HepG2 (cell line): ENCODE measurements around the gene C1orf87. TPM values are rescaled to one million over a fixed set of nuclear protein-coding genes. Genes with fewer than 3 reads are reported as not detected.

ENCODE experiments used
- ATAC-seq: fragments of 200-7000 bp; cut with Tn5 transposase; 3 replicates; pipeline ENCODE4 v1.9.1; 2020; ENCODE audit warnings: mild to moderate bottlenecking, moderate library complexity
- BruUV-seq: library from RNA; stranded (reverse); fragments of 400-500 nt; replicated peaks from 2 replicates; lab custom pipeline; 2021; lab: Mats Ljungman, UMichigan
- CTCF ChIA-PET: fragments of 300-600 bp; formaldehyde crosslinking; extraction: SDS; loops from one replicate; lab custom pipeline; 2021; ENCODE audit warnings: low total read pairs, inconsistent platforms, low intra/inter-chr PET ratio; lab: Yijun Ruan, JAX
- POLR2A ChIA-PET: fragments of 350-600 bp; sonication (Branson Sonifier 250); formaldehyde crosslinking; loops from one replicate; lab custom pipeline; 2020; ENCODE audit warnings: antibody characterized with exemption, inconsistent platforms; lab: Yijun Ruan, JAX
- DNase-seq: peaks from one replicate; pipeline ENCODE4 v3.0.0-alpha.2; 2015; ENCODE audit warnings: low spot score
- FAIRE-seq: peaks from 3 replicates; lab custom pipeline; 2011; peaks lifted over from hg19 to GRCh38; lab: Jason Lieb, UNC
- H2AFZ ChIP-seq: one replicate; pipeline ENCODE4 v1.6.1; 2011; ENCODE audit warnings: low read length, inconsistent platforms
- H3K27ac ChIP-seq: fragments of 300-600 bp; 3 replicates; pipeline ENCODE4 v1.8.0; 2011; ENCODE audit warnings: mixed run types, mild to moderate bottlenecking, mixed read lengths, low read length, inconsistent platforms; ENCODE audit not compliant: insufficient read depth; ENCODE audit errors: extremely low read length
- H3K27me3 ChIP-seq, 2 experiments: fragments of 200-600 bp in 1 of 2; 2 replicates in 1 of 2; 3 replicates in 1 of 2; pipeline versions ENCODE4 v1.6.0 to v1.8.0; 2011; ENCODE audit warnings: low read length in 2 of 2, mild to moderate bottlenecking in 2 of 2, moderate library complexity in 2 of 2, inconsistent platforms in 1 of 2; ENCODE audit not compliant: insufficient read depth in 2 of 2, control insufficient read depth in 1 of 2
- H3K36me3 ChIP-seq, 2 experiments: fragments of 200-600 bp in 1 of 2; replicated peaks in 1 of 2; 2 replicates in 1 of 2; 3 replicates in 1 of 2; pipeline versions ENCODE4 v1.5.1 to v1.8.0; 2011; ENCODE audit warnings: low read length in 2 of 2, inconsistent platforms in 1 of 2; ENCODE audit not compliant: insufficient read depth in 2 of 2, control insufficient read depth in 1 of 2
- H3K4me1 ChIP-seq: 2 replicates; pipeline ENCODE4 v1.5.1; 2012; ENCODE audit warnings: low read length, inconsistent platforms; ENCODE audit not compliant: insufficient read depth
- H3K4me2 ChIP-seq: 2 replicates; pipeline ENCODE4 v1.6.0; 2011; ENCODE audit warnings: low read depth, low read length, inconsistent platforms
- H3K4me3 ChIP-seq, 3 experiments: fragments of 200-600 bp in 1 of 3; sonication (generic), shearing (Covaris generic) in 1 of 3; replicated peaks in 1 of 3; 2 replicates each; pipeline ENCODE4 v1.5.1; 2011 to 2016; ENCODE audit warnings: low read length in 3 of 3, inconsistent platforms in 2 of 3, low read depth in 2 of 3, mild to moderate bottlenecking in 2 of 3, control low read depth in 1 of 3, mixed read lengths in 1 of 3; ENCODE audit not compliant: insufficient read depth in 1 of 3
- H3K79me2 ChIP-seq: one replicate; pipeline ENCODE4 v1.6.1; 2011; ENCODE audit warnings: low read length, inconsistent platforms; ENCODE audit not compliant: insufficient read depth
- H3K9ac ChIP-seq: 2 replicates; pipeline ENCODE4 v1.6.0; 2011; ENCODE audit warnings: mild to moderate bottlenecking, low read depth, low read length, inconsistent platforms; ENCODE audit not compliant: insufficient read depth
- H3K9me3 ChIP-seq: 2 replicates; pipeline ENCODE4 v1.5.1; 2012; ENCODE audit warnings: mild to moderate bottlenecking, low read length
- H4K20me1 ChIP-seq: 2 replicates; pipeline ENCODE4 v1.6.0; 2011; ENCODE audit warnings: inconsistent platforms, mild to moderate bottlenecking, low read length, moderate library complexity; ENCODE audit not compliant: insufficient read depth
- ARHGAP35 ChIP-seq: sonication (generic); formaldehyde crosslinking; IDR thresholded peaks from 2 replicates; pipeline ENCODE4 v1.9.0; 2022; ENCODE audit warnings: mild to moderate bottlenecking, inconsistent platforms, moderate library complexity, missing genetic modification reagents, borderline replicate concordance
- CBX1 ChIP-seq: IDR thresholded peaks from one replicate; pipeline ENCODE4 v1.6.1; 2016; ENCODE audit warnings: antibody characterized with exemption, low read depth
- FOXM1 ChIP-seq: sonication (generic); formaldehyde crosslinking; IDR thresholded peaks from 2 replicates; pipeline ENCODE4 v1.5.0; 2020; ENCODE audit warnings: missing genetic modification reagents
- KMT2B ChIP-seq: IDR thresholded peaks from 2 replicates; pipeline ENCODE4 v1.6.1; 2016; ENCODE audit warnings: missing genetic modification reagents, missing compliant biosample characterization
- NR2F1 ChIP-seq, 2 experiments: fragments of 450-650 bp in 1 of 2; formaldehyde crosslinking in 1 of 2; IDR thresholded peaks; 2 replicates each; pipeline versions ENCODE4 v1.5.0 to v1.6.1; 2016 to 2020; ENCODE audit warnings: mild to moderate bottlenecking in 1 of 2, missing compliant biosample characterization in 1 of 2, missing genetic modification reagents in 1 of 2, moderate library complexity in 1 of 2
- POLR2AphosphoS2 ChIP-seq: IDR thresholded peaks from 2 replicates; pipeline ENCODE4 v1.6.1; 2011; ENCODE audit warnings: low read depth, low read length, improper control_type of control experiment
- RXRA ChIP-seq: sonication (generic); formaldehyde crosslinking; IDR thresholded peaks from 2 replicates; pipeline ENCODE4 v1.5.1; 2020; ENCODE audit warnings: missing genetic modification reagents
- ZBTB10 ChIP-seq: sonication (generic); formaldehyde crosslinking; IDR thresholded peaks from 2 replicates; pipeline ENCODE4 v1.4.0; 2020; ENCODE audit warnings: missing genetic modification reagents, borderline replicate concordance
- ZFYVE20 ChIP-seq: sonication (generic); formaldehyde crosslinking; IDR thresholded peaks from 2 replicates; pipeline ENCODE4 v1.8.0; 2023; ENCODE audit warnings: low read depth, mild to moderate bottlenecking, moderate library complexity, missing genetic modification reagents, borderline replicate concordance
- ZNF282 ChIP-seq: fragments of 450-650 bp; IDR thresholded peaks from 2 replicates; pipeline ENCODE4 v1.6.1; 2018; ENCODE audit not compliant: partially characterized antibody
- ZNF543 ChIP-seq: sonication (generic); formaldehyde crosslinking; IDR thresholded peaks from 2 replicates; pipeline ENCODE4 v1.4.0; 2020; ENCODE audit warnings: mild to moderate bottlenecking, missing genetic modification reagents
- ZNF766 ChIP-seq: sonication (generic); formaldehyde crosslinking; IDR thresholded peaks from 2 replicates; pipeline ENCODE4 v1.5.0; 2020; ENCODE audit warnings: missing genetic modification reagents, borderline replicate concordance
- ZNF891 ChIP-seq: sonication (generic); formaldehyde crosslinking; IDR thresholded peaks from 2 replicates; pipeline ENCODE4 v1.5.0; 2020; ENCODE audit warnings: mild to moderate bottlenecking, missing genetic modification reagents
- WGBS: methylation state at CpG from one replicate; pipeline ENCODE4 v1.1.6; 2017; ENCODE audit warnings: low lambda C conversion rate; 5-methylcytosine and 5-hydroxymethylcytosine counted together
- in situ Hi-C: cut with HindIII; loops from 2 replicates; pipeline ENCODE4 v1.10.0; 2017; ENCODE audit warnings: low pct_unique_long_range_greater_than_20kb; ENCODE audit not compliant: extremely low pct_ligation_motif_present
- intact Hi-C: fragments of 100-400 bp; cut with micrococcal nuclease; formaldehyde crosslinking; loops from one replicate; pipeline ENCODE4 v1.10.0; 2022; ENCODE audit not compliant: unreplicated experiment
- polyA plus RNA-seq, 8 experiments: library from polyadenylated mRNA; depleted of rRNA in 3 of 8; stranded (reverse) in 7 of 8; unstranded in 1 of 8; fragments of >200 nt; fragmentation: Illumina TruSeq in 4 of 8; extraction: Trizol in 4 of 8; gene quantifications; 2 replicates each; pipeline versions ENCODE4 v1.2.1 to v1.2.3, GENCODE V29; 2011 to 2016; ENCODE audit warnings: low read depth in 4 of 8, missing spikeins in 1 of 8, mixed read lengths in 1 of 8; ENCODE audit not compliant: insufficient read depth in 1 of 8
- total RNA-seq, 5 experiments: library from RNA; depleted of rRNA; stranded (reverse); fragments of >200 nt; fragmentation: Illumina TruSeq; extraction: Trizol; gene quantifications; 2 replicates each; pipeline ENCODE4 v1.2.3, GENCODE V29; 2016; ENCODE audit warnings: low read depth in 1 of 5

C1orf87 gene
- total and polyA plus RNA-seq, 2 of the 13 experiments (the other 11 are each of a cell fraction or from before 2014, with no cell fraction given) = not detected

GRCh38 chr1:59952065-59952464 lies 121.5 kb downstream of the C1orf87 start:
- TF ChIP-seq KMT2B (CRISPR knock-in tag) (no peak), NR2F1 (CRISPR knock-in tag; IDR thresholded peaks at IDR 0.05) (peak in 1 of 2 experiments; percentile 48; a peak in 1 of 4 replicates), ZBTB10 (CRISPR knock-in tag) (no peak), ZNF543 (CRISPR knock-in tag) (no peak), RXRA (no peak), ZNF891 (CRISPR knock-in tag) (no peak)
- TF ChIP-seq, all 625 proteins: peak for 1
- in situ Hi-C loops = no loop called here
- H2AFZ ChIP-seq = no peak overlapping the region
- H3K4me2 ChIP-seq = no peak overlapping the region
- no peak overlapping the region for H3K27ac ChIP-seq
- H3K4me3 ChIP-seq = no peak overlapping the region
- H3K4me1 ChIP-seq = peaks cover 18% of the 10 kb centered on the region
- no peaks in the 10 kb centered on the region for H3K9me3 ChIP-seq
- H3K27me3 ChIP-seq = no peaks in the 10 kb centered on the region
- ChIA-PET CTCF (no interaction called here), POLR2A (no interaction called here)
- H3K9ac ChIP-seq = no peak overlapping the region
- BruUV-seq = no TSS peak
- no peaks in the 10 kb centered on the region for H3K79me2 ChIP-seq
- no peaks in the 10 kb centered on the region for H3K36me3 ChIP-seq
- intact Hi-C loops = no loop called here
- DNase-seq (peak; percentile 12), FAIRE-seq (no peak), ATAC-seq (peak; percentile 64)
- no peaks in the 10 kb centered on the region for H4K20me1 ChIP-seq
- WGBS = 3% methylated on average over 2 of the region's 2 CpGs

DNA sequence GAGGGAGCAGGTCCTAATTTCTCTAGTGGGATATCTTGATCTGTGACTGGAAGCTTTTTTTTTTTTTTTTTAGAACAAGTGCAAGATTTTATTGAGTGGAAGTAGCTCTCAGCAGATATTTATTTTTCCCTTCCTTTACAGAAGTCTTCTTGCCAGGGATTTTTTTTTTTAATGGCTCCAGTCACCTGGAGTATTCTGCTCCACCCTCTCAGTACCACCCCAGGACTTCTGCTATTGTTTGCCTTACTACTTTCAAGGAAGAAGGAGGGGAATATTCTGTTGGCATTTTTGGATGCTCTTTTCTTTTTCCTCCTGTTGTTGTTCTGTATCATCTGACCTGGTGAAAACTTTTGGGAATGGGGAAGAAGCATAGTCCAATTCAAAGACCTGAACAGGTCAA lies 123.9 kb downstream of the C1orf87 start:
- FAIRE-seq = no peak
- TF ChIP-seq FOXM1 (CRISPR knock-in tag) (no peak), ZNF282 (no peak), POLR2AphosphoS2 (no peak), ZFYVE20 (CRISPR knock-in tag) (no peak), CBX1 (no peak), ZNF766 (CRISPR knock-in tag) (no peak), ARHGAP35 (no peak)

More for the DNA sequence above, 123.9 kb downstream of the C1orf87 start:
- no peak overlapping the region for H3K4me2 ChIP-seq
- peaks cover 20% of the 10 kb centered on the region for H3K4me1 ChIP-seq
- ChIA-PET CTCF (no interaction called here), POLR2A (no interaction called here)
- no peaks in the 10 kb centered on the region for H3K36me3 ChIP-seq
- H3K27me3 ChIP-seq = no peaks in the 10 kb centered on the region
- no peak for ATAC-seq
- BruUV-seq = no TSS peak
- no peaks in the 10 kb centered on the region for H3K79me2 ChIP-seq
- H3K9me3 ChIP-seq = no peaks in the 10 kb centered on the region
- no peak overlapping the region for H2AFZ ChIP-seq
- no peaks in the 10 kb centered on the region for H4K20me1 ChIP-seq
- intact Hi-C loops = no loop called here
- no peak overlapping the region for H3K4me3 ChIP-seq
- no peak for DNase-seq
- H3K9ac ChIP-seq = no peak overlapping the region
- in situ Hi-C loops = loop anchor here (5.0 kb wide), 2 partner anchors 47 to 72 kb away; no protein-coding TSS in a partner anchor
- H3K27ac ChIP-seq = no peak overlapping the region
